ENCODE results near the gene ASB5. TPM values are rescaled to one million over a fixed set of nuclear protein-coding genes. Genes with fewer than 3 reads are reported as not detected.
"Not testable (repeated sequence)": the region's sequence is repeated elsewhere in the genome, so short reads cannot be mapped to it uniquely, and the experiment has no call there.

The ASB5 gene
- polyA plus RNA-seq, 1 donor = 0.22 TPM

DNA sequence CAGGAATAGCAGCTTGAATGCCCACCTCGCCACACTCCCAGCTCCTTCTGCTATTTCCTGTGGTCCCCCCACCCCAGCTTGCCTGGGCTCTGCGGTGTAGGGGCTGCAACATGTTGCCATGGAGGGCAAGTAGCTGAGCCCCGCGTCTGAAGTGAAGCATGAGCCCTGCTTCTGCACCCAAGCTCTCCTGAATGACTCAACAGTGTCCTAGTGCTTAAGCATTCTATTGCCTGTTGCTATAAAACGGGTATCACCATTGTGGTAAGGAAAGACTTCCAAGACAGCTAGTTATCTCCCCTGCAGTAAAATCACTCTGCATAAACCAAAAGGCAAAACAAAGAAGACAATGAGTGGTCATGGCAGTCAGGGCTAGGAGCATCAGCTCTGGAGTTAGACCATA lies 42.3 kb downstream of the ASB5 start:
- Histone ChIP-seq H3K4me1 (ENCODE audit: control insufficient read depth, insufficient read depth, low read length) (no peaks in the 10 kb centered on the region), H3K4me3 (ENCODE audit: low read length) (no peak overlapping the region), H3K27me3 (ENCODE audit: control insufficient read depth, insufficient read depth, low read length) (no peaks in the 10 kb centered on the region), H3K9me3 (ENCODE audit: control insufficient read depth, low read depth, low read length) (no peaks in the 10 kb centered on the region), H3K36me3 (ENCODE audit: control insufficient read depth, insufficient read depth, low read length) (no peaks in the 10 kb centered on the region), H3K27ac (ENCODE audit: low read length) (no peak overlapping the region)
- no CpG with 5 or more reads among the region's 5 CpGs for WGBS (ENCODE audit: insufficient coverage, low lambda C conversion rate)
- no peak for DNase-seq

DNA sequence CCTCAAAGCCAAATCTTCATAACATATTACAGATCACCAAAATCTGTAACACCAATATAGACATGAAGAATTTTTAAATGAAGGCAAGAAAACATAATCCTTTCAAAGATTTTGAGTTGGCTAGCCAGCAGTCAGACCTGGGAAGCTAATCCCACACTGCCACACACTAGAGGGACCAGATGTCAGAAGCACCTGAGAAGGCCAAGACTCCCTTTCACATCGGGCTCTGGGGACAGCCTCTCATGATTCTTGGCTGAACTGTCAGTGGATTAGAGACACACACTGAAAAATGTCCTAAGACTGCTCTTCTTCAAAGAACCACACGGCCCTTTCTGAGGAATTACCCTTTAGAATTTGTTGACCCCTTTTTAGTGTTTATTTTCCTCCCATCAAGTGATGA lies 45.5 kb downstream of the ASB5 start:
- H3K9me3 ChIP-seq (ENCODE audit: control insufficient read depth, low read depth, low read length) = no peaks in the 10 kb centered on the region
- DNase-seq = no peak
- H3K27ac ChIP-seq (ENCODE audit: low read length) = no peak overlapping the region
- no peaks in the 10 kb centered on the region for H3K27me3 ChIP-seq (ENCODE audit: control insufficient read depth, insufficient read depth, low read length)
- WGBS (ENCODE audit: insufficient coverage, low lambda C conversion rate) = no CpG with 5 or more reads among the region's 2 CpGs
- H3K4me1 ChIP-seq (ENCODE audit: control insufficient read depth, insufficient read depth, low read length) = no peaks in the 10 kb centered on the region
- H3K36me3 ChIP-seq (ENCODE audit: control insufficient read depth, insufficient read depth, low read length) = no peaks in the 10 kb centered on the region
- H3K4me3 ChIP-seq (ENCODE audit: low read length) = no peak overlapping the region

DNA sequence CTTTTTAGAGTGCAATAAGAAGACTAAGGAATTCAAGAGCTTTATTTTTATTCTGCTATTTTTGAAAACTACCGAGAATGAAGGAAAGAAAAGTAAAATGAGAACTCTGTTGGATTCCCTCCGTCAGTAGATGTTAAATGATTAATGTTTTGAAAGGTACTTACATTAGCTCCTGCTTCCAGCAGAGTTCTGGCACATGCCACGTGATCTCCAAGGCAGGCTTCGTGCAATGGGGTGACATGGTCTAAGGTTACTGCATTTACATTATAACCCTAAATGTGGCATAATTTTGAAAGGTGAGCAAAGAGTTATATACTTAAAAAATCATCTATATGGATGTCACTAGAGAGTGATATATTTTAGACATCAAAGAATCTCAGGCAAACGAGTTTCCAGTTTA lies 46.9 kb downstream of the ASB5 start:
- DNase-seq = no peak
- Histone ChIP-seq H3K4me1 (ENCODE audit: control insufficient read depth, insufficient read depth, low read length) (no peaks in the 10 kb centered on the region), H3K27me3 (ENCODE audit: control insufficient read depth, insufficient read depth, low read length) (no peaks in the 10 kb centered on the region), H3K4me3 (ENCODE audit: low read length) (no peak overlapping the region), H3K27ac (ENCODE audit: low read length) (no peak overlapping the region), H3K36me3 (ENCODE audit: control insufficient read depth, insufficient read depth, low read length) (no peaks in the 10 kb centered on the region), H3K9me3 (ENCODE audit: control insufficient read depth, low read depth, low read length) (no peaks in the 10 kb centered on the region)
- WGBS (ENCODE audit: insufficient coverage, low lambda C conversion rate) = 68% methylated on average over 3 of the region's 5 CpGs

DNA sequence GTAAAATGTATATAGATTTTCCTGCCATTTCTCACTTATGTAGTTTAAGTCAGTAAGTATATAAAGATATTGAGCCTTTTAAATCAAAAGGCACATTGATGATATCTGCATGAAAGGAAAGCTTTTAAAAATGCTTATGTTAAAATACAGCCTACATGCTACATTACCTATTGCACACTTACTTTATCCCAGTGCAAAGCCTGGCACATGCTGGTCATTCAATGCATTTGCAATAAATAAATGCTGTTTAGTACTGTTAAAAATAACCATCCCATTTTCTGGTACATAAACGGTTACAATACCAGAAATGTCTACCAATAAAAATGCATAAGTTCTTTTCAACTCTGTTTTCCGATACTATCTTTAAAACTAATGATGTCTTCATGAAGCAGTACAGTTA lies 51.5 kb downstream of the ASB5 start:
- Histone ChIP-seq H3K4me1 (ENCODE audit: control insufficient read depth, insufficient read depth, low read length) (no peaks in the 10 kb centered on the region), H3K9me3 (ENCODE audit: control insufficient read depth, low read depth, low read length) (no peaks in the 10 kb centered on the region), H3K27me3 (ENCODE audit: control insufficient read depth, insufficient read depth, low read length) (no peaks in the 10 kb centered on the region), H3K4me3 (ENCODE audit: low read length) (no peak overlapping the region), H3K27ac (ENCODE audit: low read length) (no peak overlapping the region), H3K36me3 (ENCODE audit: control insufficient read depth, insufficient read depth, low read length) (no peaks in the 10 kb centered on the region)
- WGBS (ENCODE audit: insufficient coverage, low lambda C conversion rate) = 86% methylated on average over 1 of the region's 2 CpGs
- DNase-seq = no peak

DNA sequence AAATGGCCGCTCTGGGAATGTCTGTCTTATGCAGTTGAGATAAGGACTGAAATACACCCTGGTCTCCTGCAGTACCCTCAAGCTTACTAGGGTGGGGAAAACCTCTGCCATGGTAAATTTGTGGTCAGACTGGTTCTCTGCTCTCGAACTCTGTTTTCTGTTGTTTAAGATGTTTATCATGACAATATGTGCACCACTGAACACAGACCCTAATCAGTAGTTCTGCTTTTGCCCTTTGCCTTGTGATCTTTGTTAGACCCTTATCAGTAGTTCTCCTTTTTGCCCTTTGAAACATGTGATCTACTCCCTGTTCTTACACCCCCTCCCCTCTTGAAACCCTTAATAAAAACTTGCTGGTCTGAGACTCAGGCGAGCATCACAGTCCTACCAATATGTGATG lies 56.7 kb downstream of the ASB5 start:
- DNase-seq; H3K9me3 ChIP-seq (ENCODE audit: control insufficient read depth, low read depth, low read length); H3K36me3 ChIP-seq (ENCODE audit: control insufficient read depth, insufficient read depth, low read length); H3K27ac ChIP-seq (ENCODE audit: low read length); H3K4me1 ChIP-seq (ENCODE audit: control insufficient read depth, insufficient read depth, low read length); H3K4me3 ChIP-seq (ENCODE audit: low read length); H3K27me3 ChIP-seq (ENCODE audit: control insufficient read depth, insufficient read depth, low read length): not testable (repeated sequence)
- no CpG with 5 or more reads among the region's 3 CpGs for WGBS (ENCODE audit: insufficient coverage, low lambda C conversion rate)

DNA sequence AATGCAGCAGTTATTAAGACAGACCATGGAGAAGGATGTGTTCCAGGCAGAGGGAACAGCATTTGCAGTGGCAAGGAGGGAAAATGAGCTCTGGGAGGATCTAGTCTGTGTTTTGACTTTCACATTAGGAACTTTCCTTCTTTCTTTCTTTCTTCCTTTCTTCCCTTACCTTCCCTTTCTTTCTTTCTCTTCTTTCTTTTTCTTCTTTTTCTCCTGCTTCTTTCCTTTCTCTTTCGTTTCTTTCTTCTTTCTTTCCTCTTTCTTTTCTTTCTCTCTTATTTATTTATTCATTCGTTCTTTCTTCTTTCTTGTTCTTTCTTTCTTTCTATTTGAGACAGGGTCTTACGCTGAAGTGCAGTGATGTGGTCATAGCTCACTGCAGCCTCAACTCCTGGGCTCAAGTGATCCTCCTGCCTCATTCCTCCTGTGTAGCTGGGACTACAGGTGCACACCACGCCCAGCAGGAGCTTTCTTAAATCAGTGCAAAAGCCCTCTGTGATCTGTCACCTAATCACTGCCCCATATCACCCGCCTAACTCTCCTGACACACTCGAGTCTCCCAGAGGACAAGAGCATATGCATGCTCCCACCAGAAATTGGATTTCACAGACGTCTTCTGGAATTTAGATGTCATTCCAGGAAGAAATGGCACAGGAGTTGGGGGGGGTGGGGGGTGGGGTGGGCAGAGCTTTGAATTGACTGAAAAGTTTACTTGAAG lies 58.3 kb downstream of the ASB5 start:
- no peak for DNase-seq
- Histone ChIP-seq H3K27me3 (ENCODE audit: control insufficient read depth, insufficient read depth, low read length) (peaks cover 3% of the 10 kb centered on the region), H3K4me3 (ENCODE audit: low read length) (no peak overlapping the region), H3K27ac (ENCODE audit: low read length) (no peak overlapping the region), H3K36me3 (ENCODE audit: control insufficient read depth, insufficient read depth, low read length) (no peaks in the 10 kb centered on the region), H3K4me1 (ENCODE audit: control insufficient read depth, insufficient read depth, low read length) (no peaks in the 10 kb centered on the region), H3K9me3 (ENCODE audit: control insufficient read depth, low read depth, low read length) (no peaks in the 10 kb centered on the region)
- WGBS (ENCODE audit: insufficient coverage, low lambda C conversion rate) = 88% methylated on average over 2 of the region's 7 CpGs

DNA sequence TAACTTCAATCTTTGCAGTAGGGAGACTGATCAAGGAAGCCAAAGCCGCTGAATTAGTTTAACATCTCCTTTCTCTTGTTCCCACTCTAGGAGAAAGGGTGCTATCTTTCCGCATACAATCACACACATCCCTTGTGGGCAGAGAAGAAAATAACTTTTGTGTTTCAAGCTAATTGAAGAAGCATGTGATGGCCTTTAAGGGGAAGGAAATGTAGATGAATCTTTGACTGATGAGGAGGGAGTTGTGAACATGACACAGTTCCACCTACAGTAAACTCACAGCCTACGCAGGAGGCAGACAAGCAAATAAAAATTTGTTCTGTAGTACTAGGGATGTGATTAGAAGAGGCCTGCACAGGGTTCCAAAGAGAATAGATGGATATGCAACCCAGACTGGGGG lies 58.9 kb downstream of the ASB5 start:
- Histone ChIP-seq H3K27me3 (ENCODE audit: control insufficient read depth, insufficient read depth, low read length) (peaks cover 3% of the 10 kb centered on the region), H3K9me3 (ENCODE audit: control insufficient read depth, low read depth, low read length) (no peaks in the 10 kb centered on the region), H3K36me3 (ENCODE audit: control insufficient read depth, insufficient read depth, low read length) (no peaks in the 10 kb centered on the region), H3K4me3 (ENCODE audit: low read length) (no peak overlapping the region), H3K4me1 (ENCODE audit: control insufficient read depth, insufficient read depth, low read length) (no peaks in the 10 kb centered on the region), H3K27ac (ENCODE audit: low read length) (no peak overlapping the region)
- WGBS (ENCODE audit: insufficient coverage, low lambda C conversion rate) = no CpG with 5 or more reads among the region's 3 CpGs
- DNase-seq = no peak

DNA sequence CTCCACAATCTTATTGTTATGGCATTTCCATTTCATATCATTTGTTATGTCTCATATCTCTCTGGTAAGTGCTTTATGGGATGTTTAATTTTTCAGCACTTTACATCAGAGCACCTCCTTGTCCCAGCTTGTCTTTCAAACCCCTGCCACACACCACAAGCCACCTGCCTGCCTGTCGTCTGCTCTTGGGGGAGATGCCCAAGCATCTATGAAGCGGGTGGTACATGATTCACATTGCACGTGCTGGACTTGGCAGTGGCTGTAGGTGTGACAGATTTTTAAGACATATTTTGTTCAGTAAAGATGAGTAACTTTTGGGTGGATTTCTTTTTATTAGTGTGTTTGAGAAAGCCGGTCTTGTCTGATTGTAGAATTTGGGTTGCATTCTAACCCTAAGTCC lies 59.5 kb downstream of the ASB5 start:
- peaks cover 3% of the 10 kb centered on the region for H3K27me3 ChIP-seq (ENCODE audit: control insufficient read depth, insufficient read depth, low read length)
- H3K4me1 ChIP-seq (ENCODE audit: control insufficient read depth, insufficient read depth, low read length) = no peaks in the 10 kb centered on the region
- WGBS (ENCODE audit: insufficient coverage, low lambda C conversion rate) = 90% methylated on average over 2 of the region's 4 CpGs
- no peak overlapping the region for H3K4me3 ChIP-seq (ENCODE audit: low read length)
- no peak overlapping the region for H3K27ac ChIP-seq (ENCODE audit: low read length)
- no peaks in the 10 kb centered on the region for H3K36me3 ChIP-seq (ENCODE audit: control insufficient read depth, insufficient read depth, low read length)
- no peak for DNase-seq
- H3K9me3 ChIP-seq (ENCODE audit: control insufficient read depth, low read depth, low read length) = no peaks in the 10 kb centered on the region

DNA sequence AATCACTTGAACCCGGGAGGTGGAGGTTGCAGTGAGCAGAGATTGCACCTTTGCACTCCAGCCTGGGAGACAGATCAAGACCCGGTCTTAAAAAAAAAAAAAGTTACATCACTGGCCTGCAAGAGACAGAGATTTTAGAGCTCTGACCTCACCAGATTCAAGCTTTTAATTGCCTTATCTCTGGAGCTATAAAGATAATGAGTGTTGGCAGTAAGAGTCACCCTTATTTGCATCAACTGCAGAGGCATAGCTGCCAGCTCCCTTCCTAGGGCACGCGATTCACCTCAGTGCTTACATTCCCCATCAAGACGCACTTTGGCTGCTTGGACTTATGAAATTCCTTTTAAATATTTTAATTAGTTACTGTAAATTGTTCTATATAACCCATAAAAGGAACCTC lies 61.2 kb downstream of the ASB5 start:
- Histone ChIP-seq H3K9me3 (ENCODE audit: control insufficient read depth, low read depth, low read length) (no peaks in the 10 kb centered on the region), H3K27ac (ENCODE audit: low read length) (no peak overlapping the region), H3K4me1 (ENCODE audit: control insufficient read depth, insufficient read depth, low read length) (no peaks in the 10 kb centered on the region), H3K27me3 (ENCODE audit: control insufficient read depth, insufficient read depth, low read length) (peaks cover 3% of the 10 kb centered on the region), H3K36me3 (ENCODE audit: control insufficient read depth, insufficient read depth, low read length) (no peaks in the 10 kb centered on the region), H3K4me3 (ENCODE audit: low read length) (no peak overlapping the region)
- DNase-seq = peak; percentile 38 to 65
- WGBS (ENCODE audit: insufficient coverage, low lambda C conversion rate) = no CpG with 5 or more reads among the region's 5 CpGs

DNA sequence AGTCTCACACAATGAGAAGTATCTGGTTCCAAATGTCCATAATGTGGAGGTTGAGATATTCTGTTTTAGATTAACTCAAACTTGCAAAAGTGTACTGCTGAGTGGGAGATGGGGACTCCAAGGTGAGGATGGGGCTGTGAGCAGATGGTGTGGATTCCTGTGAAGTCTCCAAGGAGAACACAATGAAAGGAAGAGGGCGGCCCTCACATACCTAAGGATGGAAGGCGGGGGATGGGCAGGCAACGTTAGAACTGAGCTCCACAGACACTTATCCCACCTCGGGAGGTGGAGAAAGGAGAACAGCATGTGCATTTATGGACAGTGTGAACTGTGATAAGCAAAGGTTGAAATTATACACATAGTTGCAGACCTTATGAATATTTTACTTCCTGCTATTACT lies 63.7 kb downstream of the ASB5 start:
- no peaks in the 10 kb centered on the region for H3K9me3 ChIP-seq (ENCODE audit: control insufficient read depth, low read depth, low read length)
- no CpG with 5 or more reads among the region's 4 CpGs for whole genome bisulfite sequencing (ENCODE audit: insufficient coverage, low lambda C conversion rate)
- H3K4me3 ChIP-seq (ENCODE audit: low read length) = no peak overlapping the region
- peaks cover 2% of the 10 kb centered on the region for H3K27me3 ChIP-seq (ENCODE audit: control insufficient read depth, insufficient read depth, low read length)
- H3K27ac ChIP-seq (ENCODE audit: low read length) = no peak overlapping the region
- H3K36me3 ChIP-seq (ENCODE audit: control insufficient read depth, insufficient read depth, low read length) = no peaks in the 10 kb centered on the region
- DNase-seq = no peak
- no peaks in the 10 kb centered on the region for H3K4me1 ChIP-seq (ENCODE audit: control insufficient read depth, insufficient read depth, low read length)

DNA sequence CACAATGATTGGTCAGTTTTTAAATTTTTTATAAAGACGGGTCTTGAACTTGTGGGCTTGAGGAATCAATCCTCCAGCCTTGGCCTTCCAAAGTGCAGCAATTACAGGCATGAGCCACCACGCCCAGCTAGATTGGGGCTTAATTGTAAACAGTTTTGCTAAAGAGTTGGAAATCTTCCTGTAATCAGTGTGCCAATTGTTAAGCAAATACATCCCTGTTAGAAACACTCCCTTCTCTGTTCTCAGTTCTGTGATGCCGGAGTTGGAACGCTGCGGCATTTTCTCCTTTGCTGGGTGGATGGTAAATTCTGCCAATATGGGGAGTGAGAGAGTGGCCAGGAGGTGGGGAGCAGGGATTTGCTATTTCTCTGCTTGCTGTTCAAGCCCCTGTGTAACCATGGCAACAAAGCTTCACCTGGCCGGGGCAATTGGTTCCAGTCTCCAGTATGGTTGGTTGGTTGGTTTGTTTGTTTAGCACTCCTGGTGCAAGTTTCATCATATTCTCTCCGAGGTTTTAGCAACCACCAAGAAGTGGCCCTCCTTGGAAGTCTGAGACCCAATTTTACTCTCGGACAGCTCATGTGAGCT lies 70.6 kb downstream of the ASB5 start:
- Histone ChIP-seq H3K27me3 (ENCODE audit: control insufficient read depth, insufficient read depth, low read length) (peaks cover 4% of the 10 kb centered on the region), H3K36me3 (ENCODE audit: control insufficient read depth, insufficient read depth, low read length) (no peaks in the 10 kb centered on the region), H3K4me1 (ENCODE audit: control insufficient read depth, insufficient read depth, low read length) (no peaks in the 10 kb centered on the region), H3K4me3 (ENCODE audit: low read length) (no peak overlapping the region), H3K9me3 (ENCODE audit: control insufficient read depth, low read depth, low read length) (no peaks in the 10 kb centered on the region), H3K27ac (ENCODE audit: low read length) (no peak overlapping the region)
- no peak for DNase-seq
- WGBS (ENCODE audit: insufficient coverage, low lambda C conversion rate) = 87% methylated on average over 3 of the region's 8 CpGs
